ENCODE data around the gene ADAMTS16. TPM values are rescaled to one million over a fixed set of nuclear protein-coding genes. Genes with fewer than 3 reads are reported as not detected.

Gene ADAMTS16
- total RNA-seq, 6 experiments from 2014 or later: 0.26 to 0.70 (median 0.50) TPM; not detected in 1

DNA sequence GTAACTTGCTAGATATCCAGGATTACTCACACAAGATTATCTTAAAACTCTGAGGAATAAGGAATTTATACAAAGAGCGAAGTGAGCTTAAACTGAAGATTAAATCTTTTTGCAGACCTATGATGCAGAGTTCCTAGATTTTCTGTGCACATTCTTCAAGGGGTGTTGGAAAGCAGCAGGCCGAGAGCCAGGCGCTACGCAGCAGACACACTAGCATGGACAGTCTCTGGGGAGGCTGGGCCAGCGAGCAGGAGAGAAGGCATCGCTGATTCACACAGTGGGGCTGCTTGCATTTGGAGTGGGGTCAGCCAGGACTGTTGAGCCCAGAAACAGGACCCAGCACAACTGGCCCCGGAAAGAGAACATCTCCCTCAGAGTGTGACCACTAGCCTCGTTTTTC is 136.3 kb downstream of the ADAMTS16 start:
- H3K4me3 Mint-ChIP-seq: no peak overlapping the region
- TF ChIP-seq, protein P1, sequence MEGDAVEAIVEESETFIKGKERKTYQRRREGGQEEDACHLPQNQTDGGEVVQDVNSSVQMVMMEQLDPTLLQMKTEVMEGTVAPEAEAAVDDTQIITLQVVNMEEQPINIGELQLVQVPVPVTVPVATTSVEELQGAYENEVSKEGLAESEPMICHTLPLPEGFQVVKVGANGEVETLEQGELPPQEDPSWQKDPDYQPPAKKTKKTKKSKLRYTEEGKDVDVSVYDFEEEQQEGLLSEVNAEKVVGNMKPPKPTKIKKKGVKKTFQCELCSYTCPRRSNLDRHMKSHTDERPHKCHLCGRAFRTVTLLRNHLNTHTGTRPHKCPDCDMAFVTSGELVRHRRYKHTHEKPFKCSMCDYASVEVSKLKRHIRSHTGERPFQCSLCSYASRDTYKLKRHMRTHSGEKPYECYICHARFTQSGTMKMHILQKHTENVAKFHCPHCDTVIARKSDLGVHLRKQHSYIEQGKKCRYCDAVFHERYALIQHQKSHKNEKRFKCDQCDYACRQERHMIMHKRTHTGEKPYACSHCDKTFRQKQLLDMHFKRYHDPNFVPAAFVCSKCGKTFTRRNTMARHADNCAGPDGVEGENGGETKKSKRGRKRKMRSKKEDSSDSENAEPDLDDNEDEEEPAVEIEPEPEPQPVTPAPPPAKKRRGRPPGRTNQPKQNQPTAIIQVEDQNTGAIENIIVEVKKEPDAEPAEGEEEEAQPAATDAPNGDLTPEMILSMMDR (IDR thresholded peaks at IDR 0.05): no peak
- peaks cover 8% of the 10 kb centered on the region for H3K4me1 Mint-ChIP-seq (ENCODE audit: low read depth)
- H3K27ac Mint-ChIP-seq: no peak overlapping the region
- no peaks in the 10 kb centered on the region for H3K36me3 Mint-ChIP-seq (ENCODE audit: low read depth)
- peaks cover 5% of the 10 kb centered on the region for H3K27me3 Mint-ChIP-seq (ENCODE audit: insufficient read depth)
- H3K9me3 Mint-ChIP-seq: no peaks in the 10 kb centered on the region
- DNase-seq: no peak

DNA sequence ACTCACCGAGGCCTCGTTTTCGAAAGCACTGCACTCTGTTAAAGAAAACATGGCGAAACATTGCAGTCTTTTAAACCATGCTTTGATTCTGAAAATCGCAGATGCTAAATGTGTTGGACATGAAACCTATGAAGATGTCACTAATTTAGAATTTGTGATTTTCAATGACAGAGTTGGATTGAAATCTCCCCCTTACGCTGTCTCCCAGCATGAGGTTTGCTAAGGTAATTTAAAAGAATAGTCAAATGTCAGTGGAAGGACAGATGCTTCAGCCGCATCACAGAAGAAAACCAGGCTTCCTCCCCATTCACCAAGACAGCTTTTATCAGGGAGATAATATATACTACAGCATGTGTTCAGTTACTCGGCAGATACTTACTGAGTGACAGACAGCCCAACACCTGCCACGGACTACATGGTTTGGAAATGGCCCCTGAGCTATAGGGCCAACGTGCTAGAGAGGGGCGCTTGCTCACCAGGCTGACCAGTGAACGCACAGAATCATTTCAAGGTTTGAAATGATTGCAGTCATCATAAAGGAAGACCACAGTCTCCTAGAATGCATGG is 136.9 kb downstream of the ADAMTS16 start:
- Mint-ChIP-seq H3K9me3 (no peaks in the 10 kb centered on the region), H3K36me3 (ENCODE audit: low read depth) (no peaks in the 10 kb centered on the region), H3K27ac (no peak overlapping the region), H3K27me3 (ENCODE audit: insufficient read depth) (peaks cover 5% of the 10 kb centered on the region), H3K4me1 (ENCODE audit: low read depth) (peaks cover 2% of the 10 kb centered on the region), H3K4me3 (no peak overlapping the region)
- no peak for DNase-seq
- TF ChIP-seq, protein P1 (IDR thresholded peaks at IDR 0.05): no peak

DNA sequence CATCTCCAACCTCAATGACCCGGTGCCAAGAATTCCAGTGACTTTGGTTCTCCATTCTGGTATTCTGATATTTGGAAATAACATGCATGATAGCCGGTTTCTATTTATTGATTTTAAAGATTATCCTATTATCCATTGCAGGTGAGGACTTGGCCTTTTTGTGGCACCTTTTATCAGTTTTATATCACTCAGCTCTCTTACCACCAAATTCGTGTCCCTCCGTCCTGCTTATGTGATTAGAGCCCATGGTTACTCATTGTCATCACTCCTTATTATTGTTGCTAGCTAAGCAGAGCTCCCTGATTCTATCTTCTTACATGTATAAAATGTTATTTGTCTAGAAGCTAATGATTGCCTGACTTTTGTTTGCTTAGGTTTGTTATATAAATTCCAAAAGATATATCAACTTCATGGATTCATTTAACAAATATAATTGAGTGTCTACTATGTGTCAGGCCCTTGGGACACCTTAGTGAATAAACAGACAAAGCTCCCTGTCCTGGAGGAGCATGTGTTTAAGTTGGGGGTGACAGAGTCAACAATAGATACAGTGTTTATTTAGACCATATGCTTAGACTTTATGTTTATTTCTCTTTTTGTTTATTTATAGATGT is 138.2 kb downstream of the ADAMTS16 start:
- peaks cover 4% of the 10 kb centered on the region; the same call in 1 of the 2 replicates for H3K9me3 Mint-ChIP-seq
- no peaks in the 10 kb centered on the region for H3K36me3 Mint-ChIP-seq (ENCODE audit: low read depth)
- no peak overlapping the region for H3K27ac Mint-ChIP-seq
- no peak for DNase-seq
- no peak overlapping the region for H3K4me3 Mint-ChIP-seq
- TF ChIP-seq, protein P1 (IDR thresholded peaks at IDR 0.05): no peak
- H3K4me1 Mint-ChIP-seq (ENCODE audit: low read depth): no peaks in the 10 kb centered on the region
- H3K27me3 Mint-ChIP-seq (ENCODE audit: insufficient read depth): peaks cover 5% of the 10 kb centered on the region

DNA sequence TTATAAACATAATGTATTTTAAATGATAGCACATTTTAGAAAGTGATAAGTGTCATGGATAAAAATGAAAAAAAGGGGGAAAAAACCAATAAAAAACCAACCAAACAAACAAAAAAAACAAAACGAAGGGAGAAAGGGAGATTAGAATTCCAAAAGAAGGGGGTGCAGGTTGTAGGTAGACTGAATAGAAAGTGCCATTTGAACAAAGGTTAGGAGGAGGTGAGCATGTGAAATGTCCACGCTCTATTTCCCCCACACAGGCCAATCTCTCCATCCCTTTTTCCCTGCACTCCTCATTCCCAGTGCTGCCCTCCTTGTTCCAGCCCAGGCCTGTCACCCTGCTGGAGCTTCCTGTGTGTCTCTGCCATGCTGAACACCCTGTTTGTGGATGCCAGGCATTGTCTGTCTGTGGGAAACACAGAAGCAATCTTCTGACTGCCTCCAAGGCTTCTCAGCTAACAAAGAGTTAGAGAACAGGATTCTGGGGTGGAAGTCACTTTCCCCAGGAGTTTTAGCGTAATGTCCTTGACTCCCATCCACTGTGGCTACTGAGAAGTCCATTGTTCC is 138.8 kb downstream of the ADAMTS16 start:
- no peak for DNase-seq
- Mint-ChIP-seq H3K27me3 (ENCODE audit: insufficient read depth) (peaks cover 5% of the 10 kb centered on the region), H3K4me1 (ENCODE audit: low read depth) (no peaks in the 10 kb centered on the region), H3K4me3 (no peak overlapping the region), H3K9me3 (peaks cover 5% of the 10 kb centered on the region; the same call in 1 of the 2 replicates), H3K27ac (no peak overlapping the region), H3K36me3 (ENCODE audit: low read depth) (no peaks in the 10 kb centered on the region)
- TF ChIP-seq, protein P1 (IDR thresholded peaks at IDR 0.05): no peak

DNA sequence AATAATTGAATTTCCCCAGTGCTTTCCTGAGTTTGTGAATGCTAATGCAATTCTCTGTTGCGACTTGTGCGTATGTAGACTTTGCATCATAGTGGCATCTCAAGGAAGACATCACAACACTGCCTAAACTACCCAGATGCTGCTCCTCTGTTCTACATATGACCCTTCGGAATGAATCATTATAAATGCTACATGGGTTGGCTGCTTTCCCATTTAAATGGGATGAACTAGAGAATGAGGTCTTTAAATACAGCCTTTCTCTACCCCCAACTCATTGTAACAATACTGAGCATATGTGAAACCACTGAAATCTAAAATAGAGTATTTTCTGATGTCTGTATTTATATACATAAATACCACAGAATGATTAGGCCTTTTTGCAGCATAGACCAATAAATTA is 145.8 kb downstream of the ADAMTS16 start:
- DNase-seq: no peak
- H3K36me3 Mint-ChIP-seq (ENCODE audit: low read depth): no peaks in the 10 kb centered on the region

More for the DNA sequence above, 145.8 kb downstream of the ADAMTS16 start:
- Mint-ChIP-seq H3K4me3 (no peak overlapping the region), H3K27me3 (ENCODE audit: insufficient read depth) (no peaks in the 10 kb centered on the region), H3K27ac (no peak overlapping the region), H3K4me1 (ENCODE audit: low read depth) (peaks cover 28% of the 10 kb centered on the region), H3K9me3 (peaks cover 5% of the 10 kb centered on the region; the same call in 1 of the 2 replicates)
- TF ChIP-seq, protein P1 (IDR thresholded peaks at IDR 0.05): no peak
